GM06990 (cell line): ENCODE results near the gene SNX30.

Experiments
- DNase-seq: peaks from one replicate; pipeline ENCODE4 v3.0.0-alpha.2; 2011; ENCODE audit not compliant: insufficient read length; ENCODE audit errors: extremely low read depth
- H3K27me3 ChIP-seq: replicated peaks from 2 replicates; pipeline ENCODE4 v1.6.0; 2011; ENCODE audit warnings: low read length; ENCODE audit not compliant: control insufficient read depth, insufficient read depth
- H3K36me3 ChIP-seq: 2 replicates; pipeline ENCODE4 v1.5.1; 2011; ENCODE audit warnings: low read length; ENCODE audit not compliant: control insufficient read depth, insufficient read depth
- H3K4me3 ChIP-seq: replicated peaks from 2 replicates; pipeline ENCODE4 v1.5.1; 2011; ENCODE audit warnings: low read depth, mild to moderate bottlenecking, control low read depth, low read length
- CTCF ChIP-seq: IDR thresholded peaks from 2 replicates; pipeline ENCODE4 v1.5.1; 2011; ENCODE audit warnings: low read length, control low read depth, mild to moderate bottlenecking, inconsistent platforms; ENCODE audit not compliant: insufficient read depth, poor library complexity, severe bottlenecking

SNX30 gene

GRCh38 chr9:112726428-112726827, 24.1 kb upstream of the SNX30 start:
- TF ChIP-seq CTCF = no peak
- DNase-seq = no peak
- H3K27me3 ChIP-seq = no peaks in the 10 kb centered on the region
- H3K36me3 ChIP-seq = no peaks in the 10 kb centered on the region
- H3K4me3 ChIP-seq = no peak overlapping the region

GRCh38 chr9:112728401-112728800, 22.2 kb upstream of the SNX30 start:
- no peak overlapping the region for H3K4me3 ChIP-seq
- H3K36me3 ChIP-seq = no peaks in the 10 kb centered on the region
- H3K27me3 ChIP-seq = no peaks in the 10 kb centered on the region
- no peak for TF ChIP-seq CTCF
- no peak for DNase-seq

- DNase-seq = no peak
- H3K36me3 ChIP-seq = no peaks in the 10 kb centered on the region
- no peak overlapping the region for H3K4me3 ChIP-seq
- H3K27me3 ChIP-seq = no peaks in the 10 kb centered on the region
- no peak for TF ChIP-seq CTCF
Observed at GRCh38 chr9:112731971-112732370, 18.6 kb upstream of the SNX30 start.

- Histone ChIP-seq H3K4me3 (no peak overlapping the region), H3K36me3 (no peaks in the 10 kb centered on the region), H3K27me3 (no peaks in the 10 kb centered on the region)
- TF ChIP-seq CTCF = no peak
- DNase-seq = no peak
Observed at GRCh38 chr9:112734892-112735291, 15.7 kb upstream of the SNX30 start.

- no peak overlapping the region for H3K4me3 ChIP-seq
- TF ChIP-seq CTCF = peak; percentile 4
Observed at GRCh38 chr9:112743216-112743836, 7.2 kb upstream of the SNX30 start.

GRCh38 chr9:112744177-112744576, 6.4 kb upstream of the SNX30 start:
- no peak overlapping the region for H3K4me3 ChIP-seq
- DNase-seq = no peak
- no peaks in the 10 kb centered on the region for H3K27me3 ChIP-seq
- no peaks in the 10 kb centered on the region for H3K36me3 ChIP-seq
- TF ChIP-seq CTCF = no peak

More at GRCh38 chr9:112743216-112743836, 7.2 kb upstream of the SNX30 start:
- Histone ChIP-seq H3K27me3 (no peaks in the 10 kb centered on the region), H3K36me3 (no peaks in the 10 kb centered on the region)
- DNase-seq = peak; percentile 39
